ENCODE data around the gene MN1. TPM values are rescaled to one million over a fixed set of nuclear protein-coding genes. Genes with fewer than 3 reads are reported as not detected.

The MN1 gene
- total RNA-seq, 1 donor from 2014 or later = 4.5 TPM

- Histone ChIP-seq H3K4me3 (ENCODE audit: low read depth, low read length) (no peak overlapping the region), H3K36me3 (ENCODE audit: control insufficient read depth, insufficient read depth, low read length) (no peaks in the 10 kb centered on the region), H3K27me3 (ENCODE audit: control insufficient read depth, insufficient read depth, low read length) (peaks cover 8% of the 10 kb centered on the region)
- TF ChIP-seq, protein P1, sequence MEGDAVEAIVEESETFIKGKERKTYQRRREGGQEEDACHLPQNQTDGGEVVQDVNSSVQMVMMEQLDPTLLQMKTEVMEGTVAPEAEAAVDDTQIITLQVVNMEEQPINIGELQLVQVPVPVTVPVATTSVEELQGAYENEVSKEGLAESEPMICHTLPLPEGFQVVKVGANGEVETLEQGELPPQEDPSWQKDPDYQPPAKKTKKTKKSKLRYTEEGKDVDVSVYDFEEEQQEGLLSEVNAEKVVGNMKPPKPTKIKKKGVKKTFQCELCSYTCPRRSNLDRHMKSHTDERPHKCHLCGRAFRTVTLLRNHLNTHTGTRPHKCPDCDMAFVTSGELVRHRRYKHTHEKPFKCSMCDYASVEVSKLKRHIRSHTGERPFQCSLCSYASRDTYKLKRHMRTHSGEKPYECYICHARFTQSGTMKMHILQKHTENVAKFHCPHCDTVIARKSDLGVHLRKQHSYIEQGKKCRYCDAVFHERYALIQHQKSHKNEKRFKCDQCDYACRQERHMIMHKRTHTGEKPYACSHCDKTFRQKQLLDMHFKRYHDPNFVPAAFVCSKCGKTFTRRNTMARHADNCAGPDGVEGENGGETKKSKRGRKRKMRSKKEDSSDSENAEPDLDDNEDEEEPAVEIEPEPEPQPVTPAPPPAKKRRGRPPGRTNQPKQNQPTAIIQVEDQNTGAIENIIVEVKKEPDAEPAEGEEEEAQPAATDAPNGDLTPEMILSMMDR (IDR thresholded peaks at IDR 0.05; ENCODE audit: insufficient read depth, low read length, poor library complexity, severe bottlenecking) = no peak
- no peak for DNase-seq (ENCODE audit: low read depth)
These were observed 13.4 kb upstream of the MN1 start for GRCh38 chr22:27814993-27815392.

DNA sequence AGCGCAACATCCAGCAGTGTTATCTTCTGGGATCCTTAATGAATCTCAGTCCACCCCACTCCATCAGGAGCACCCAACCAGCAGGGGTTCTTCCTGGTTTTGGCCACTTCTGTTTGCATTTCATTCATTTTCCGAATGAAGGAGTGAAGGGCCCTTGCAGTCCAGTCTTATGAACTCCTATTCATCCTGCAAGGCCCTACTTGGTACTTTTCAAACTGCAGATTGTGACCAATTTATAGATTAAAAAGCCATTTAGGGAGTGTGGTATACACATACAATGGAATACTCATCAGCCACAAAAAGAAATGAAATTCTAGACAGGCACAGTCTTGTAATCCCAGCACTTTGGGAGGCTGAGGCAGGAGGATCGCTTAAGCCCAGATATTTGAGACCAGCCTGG is 10.2 kb upstream of the MN1 start:
- Histone ChIP-seq H3K4me3 (ENCODE audit: low read depth, low read length) (no peak overlapping the region), H3K36me3 (ENCODE audit: control insufficient read depth, insufficient read depth, low read length) (no peaks in the 10 kb centered on the region), H3K27me3 (ENCODE audit: control insufficient read depth, insufficient read depth, low read length) (peaks cover 8% of the 10 kb centered on the region)
- DNase-seq (ENCODE audit: low read depth) = no peak
- TF ChIP-seq, protein P1 (IDR thresholded peaks at IDR 0.05; ENCODE audit: insufficient read depth, low read length, poor library complexity, severe bottlenecking) = no peak

GRCh38 chr22:27810609-27811151 is 9.1 kb upstream of the MN1 start:
- TF ChIP-seq, protein P1 (IDR thresholded peaks at IDR 0.05; ENCODE audit: insufficient read depth, low read length, poor library complexity, severe bottlenecking) = no peak
- DNase-seq (ENCODE audit: low read depth) = no peak
- Histone ChIP-seq H3K27me3 (ENCODE audit: control insufficient read depth, insufficient read depth, low read length) (peaks cover 8% of the 10 kb centered on the region), H3K36me3 (ENCODE audit: control insufficient read depth, insufficient read depth, low read length) (no peaks in the 10 kb centered on the region), H3K4me3 (ENCODE audit: low read depth, low read length) (no peak overlapping the region)

- no peaks in the 10 kb centered on the region for H3K36me3 ChIP-seq (ENCODE audit: control insufficient read depth, insufficient read depth, low read length)
- no peak for DNase-seq (ENCODE audit: low read depth)
- H3K27me3 ChIP-seq (ENCODE audit: control insufficient read depth, insufficient read depth, low read length) = peaks cover 3% of the 10 kb centered on the region
- TF ChIP-seq, protein P1 (IDR thresholded peaks at IDR 0.05; ENCODE audit: insufficient read depth, low read length, poor library complexity, severe bottlenecking) = no peak
- H3K4me3 ChIP-seq (ENCODE audit: low read depth, low read length) = no peak overlapping the region
These were observed 8.4 kb upstream of the MN1 start for GRCh38 chr22:27809700-27810608.

- Histone ChIP-seq H3K36me3 (ENCODE audit: control insufficient read depth, insufficient read depth, low read length) (no peaks in the 10 kb centered on the region), H3K27me3 (ENCODE audit: control insufficient read depth, insufficient read depth, low read length) (peaks cover 3% of the 10 kb centered on the region), H3K4me3 (ENCODE audit: low read depth, low read length) (no peak overlapping the region)
- no peak for DNase-seq (ENCODE audit: low read depth)
- TF ChIP-seq, protein P1 (IDR thresholded peaks at IDR 0.05; ENCODE audit: insufficient read depth, low read length, poor library complexity, severe bottlenecking) = no peak
These were observed 7.7 kb upstream of the MN1 start for GRCh38 chr22:27809226-27809603.
